ENCODE measurements around the gene CHST9. TPM values are rescaled to one million over a fixed set of nuclear protein-coding genes. Genes with fewer than 3 reads are reported as not detected.
A peak's percentile ranks its signal among the peaks of the same experiment; 100 is the strongest.

The CHST9 gene
- polyA plus RNA-seq, 2 of the 4 experiments (the other 2 are of a cell fraction), result 0.06 TPM; not detected in 1

DNA sequence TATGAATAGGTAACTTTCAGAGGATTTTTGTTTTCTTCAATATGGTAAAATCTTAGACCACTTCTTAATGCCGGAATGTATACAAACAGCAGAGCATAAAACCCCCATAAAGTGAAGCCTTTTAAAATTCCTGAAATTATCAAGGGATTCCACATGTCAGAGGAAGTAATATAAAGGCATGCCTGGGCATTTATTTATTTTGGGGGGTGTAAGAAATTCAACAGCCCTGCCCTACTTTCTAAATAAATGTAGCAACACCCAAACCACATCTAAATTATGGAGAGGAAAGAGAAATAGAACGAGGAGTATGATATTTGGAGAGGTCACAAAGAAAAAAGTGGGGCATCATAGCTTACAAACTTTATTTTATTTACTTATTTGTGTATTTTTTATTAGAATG, 9.9 kb downstream of the CHST9 start (continued):
- TF ChIP-seq NFE2L2 (conservative IDR thresholded peaks at IDR 0.05; ENCODE audit: low read length) (no peak), PHF8 (IDR thresholded peaks at IDR 0.05; ENCODE audit: borderline replicate concordance, low read depth) (no peak), JUN (IDR thresholded peaks at IDR 0.05) (no peak), ZSCAN20 (CRISPR knock-in tag; IDR thresholded peaks at IDR 0.05) (no peak), CHD4 (IDR thresholded peaks at IDR 0.05; ENCODE audit: borderline replicate concordance) (no peak)

DNA sequence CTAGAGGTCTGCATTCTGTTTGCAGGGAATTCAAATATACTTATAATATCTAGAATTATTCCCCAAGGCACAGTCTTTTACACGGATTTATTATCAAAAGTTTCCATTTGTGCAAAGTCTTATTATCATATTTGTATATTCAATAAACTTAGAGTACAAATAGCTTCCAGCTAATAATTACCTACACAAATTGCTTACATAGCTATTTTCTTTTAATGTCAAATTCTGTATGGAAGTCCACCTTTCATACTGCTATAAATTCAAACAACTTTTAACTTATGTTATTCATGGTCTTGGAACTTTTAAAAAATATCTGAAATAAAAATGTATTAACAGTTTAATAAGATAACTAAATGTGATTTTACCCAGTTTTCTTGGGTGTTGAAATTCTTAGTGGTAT, 13.1 kb downstream of the CHST9 start:
- ChIA-PET POLR2A (no interaction called here), CTCF (no interaction called here)
- H3K4me2 ChIP-seq, result no peak overlapping the region
- no peak overlapping the region for H3K27ac ChIP-seq
- FAIRE-seq (no peak), ATAC-seq (no peak), DNase-seq (ENCODE audit: low read depth in 1 of 2, low spot score in 1 of 2) (no peak)
- TF ChIP-seq, protein P1, sequence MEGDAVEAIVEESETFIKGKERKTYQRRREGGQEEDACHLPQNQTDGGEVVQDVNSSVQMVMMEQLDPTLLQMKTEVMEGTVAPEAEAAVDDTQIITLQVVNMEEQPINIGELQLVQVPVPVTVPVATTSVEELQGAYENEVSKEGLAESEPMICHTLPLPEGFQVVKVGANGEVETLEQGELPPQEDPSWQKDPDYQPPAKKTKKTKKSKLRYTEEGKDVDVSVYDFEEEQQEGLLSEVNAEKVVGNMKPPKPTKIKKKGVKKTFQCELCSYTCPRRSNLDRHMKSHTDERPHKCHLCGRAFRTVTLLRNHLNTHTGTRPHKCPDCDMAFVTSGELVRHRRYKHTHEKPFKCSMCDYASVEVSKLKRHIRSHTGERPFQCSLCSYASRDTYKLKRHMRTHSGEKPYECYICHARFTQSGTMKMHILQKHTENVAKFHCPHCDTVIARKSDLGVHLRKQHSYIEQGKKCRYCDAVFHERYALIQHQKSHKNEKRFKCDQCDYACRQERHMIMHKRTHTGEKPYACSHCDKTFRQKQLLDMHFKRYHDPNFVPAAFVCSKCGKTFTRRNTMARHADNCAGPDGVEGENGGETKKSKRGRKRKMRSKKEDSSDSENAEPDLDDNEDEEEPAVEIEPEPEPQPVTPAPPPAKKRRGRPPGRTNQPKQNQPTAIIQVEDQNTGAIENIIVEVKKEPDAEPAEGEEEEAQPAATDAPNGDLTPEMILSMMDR (IDR thresholded peaks at IDR 0.05), result no peak
- TF ChIP-seq TFCP2L1 (CRISPR knock-in tag; IDR thresholded peaks at IDR 0.05), result no peak
- no peak for TF ChIP-seq HOXB13 (CRISPR knock-in tag; IDR thresholded peaks at IDR 0.05; ENCODE audit: low read depth)
- TF ChIP-seq, protein P2, sequence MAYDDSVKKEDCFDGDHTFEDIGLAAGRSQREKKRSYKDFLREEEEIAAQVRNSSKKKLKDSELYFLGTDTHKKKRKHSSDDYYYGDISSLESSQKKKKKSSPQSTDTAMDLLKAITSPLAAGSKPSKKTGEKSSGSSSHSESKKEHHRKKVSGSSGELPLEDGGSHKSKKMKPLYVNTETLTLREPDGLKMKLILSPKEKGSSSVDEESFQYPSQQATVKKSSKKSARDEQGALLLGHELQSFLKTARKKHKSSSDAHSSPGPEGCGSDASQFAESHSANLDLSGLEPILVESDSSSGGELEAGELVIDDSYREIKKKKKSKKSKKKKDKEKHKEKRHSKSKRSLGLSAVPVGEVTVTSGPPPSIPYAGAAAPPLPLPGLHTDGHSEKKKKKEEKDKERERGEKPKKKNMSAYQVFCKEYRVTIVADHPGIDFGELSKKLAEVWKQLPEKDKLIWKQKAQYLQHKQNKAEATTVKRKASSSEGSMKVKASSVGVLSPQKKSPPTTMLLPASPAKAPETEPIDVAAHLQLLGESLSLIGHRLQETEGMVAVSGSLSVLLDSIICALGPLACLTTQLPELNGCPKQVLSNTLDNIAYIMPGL (CRISPR knock-in tag; IDR thresholded peaks at IDR 0.05; ENCODE audit: borderline replicate concordance), result no peak
- peak; percentile 21 for TF ChIP-seq MAFK (IDR thresholded peaks at IDR 0.05; ENCODE audit: partially characterized antibody)
- TF ChIP-seq FOSL2 (IDR thresholded peaks at IDR 0.05), result no peak
- no peak for TF ChIP-seq FOSL2 (CRISPR knock-in tag; IDR thresholded peaks at IDR 0.05)
- TF ChIP-seq, protein P3, sequence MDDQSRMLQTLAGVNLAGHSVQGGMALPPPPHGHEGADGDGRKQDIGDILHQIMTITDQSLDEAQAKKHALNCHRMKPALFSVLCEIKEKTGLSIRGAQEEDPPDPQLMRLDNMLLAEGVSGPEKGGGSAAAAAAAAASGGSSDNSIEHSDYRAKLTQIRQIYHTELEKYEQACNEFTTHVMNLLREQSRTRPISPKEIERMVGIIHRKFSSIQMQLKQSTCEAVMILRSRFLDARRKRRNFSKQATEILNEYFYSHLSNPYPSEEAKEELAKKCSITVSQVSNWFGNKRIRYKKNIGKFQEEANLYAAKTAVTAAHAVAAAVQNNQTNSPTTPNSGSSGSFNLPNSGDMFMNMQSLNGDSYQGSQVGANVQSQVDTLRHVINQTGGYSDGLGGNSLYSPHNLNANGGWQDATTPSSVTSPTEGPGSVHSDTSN (IDR thresholded peaks at IDR 0.05), result no peak
- TF ChIP-seq RCOR1 (IDR thresholded peaks at IDR 0.05; ENCODE audit: low read depth, low read length), result no peak
- no peaks in the 10 kb centered on the region for H3K4me1 ChIP-seq
- H3K9me3 ChIP-seq, result no peaks in the 10 kb centered on the region
- H3K4me3 ChIP-seq, result no peak overlapping the region
- 0% methylated on average over 1 of the region's 1 CpG for WGBS (ENCODE audit: missing lambda C conversion rate)

DNA sequence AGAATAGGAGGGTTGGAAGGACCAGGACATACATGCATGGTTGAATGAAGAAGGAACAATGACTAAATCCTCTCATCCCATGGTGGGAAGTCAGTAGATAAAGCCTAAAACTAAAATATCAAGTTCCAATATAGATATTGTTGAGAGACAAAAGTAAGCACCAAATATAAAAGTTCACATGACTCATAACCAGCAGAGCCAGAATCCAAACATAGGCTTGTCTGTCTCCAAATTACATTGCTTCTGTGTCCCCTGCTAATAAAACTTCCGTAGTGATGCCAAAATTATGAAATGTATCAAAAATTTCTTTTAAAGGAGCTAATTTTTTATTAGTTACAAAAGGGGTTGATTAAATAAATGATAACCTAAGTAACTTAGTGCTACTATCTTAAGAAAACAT, 19.7 kb downstream of the CHST9 start:
- no peaks in the 10 kb centered on the region for H3K9me3 ChIP-seq
- FAIRE-seq (no peak), ATAC-seq (no peak), DNase-seq (ENCODE audit: low read depth in 1 of 2, low spot score in 1 of 2) (no peak)
- H3K4me3 ChIP-seq, result no peak overlapping the region
- no peak overlapping the region for H3K27ac ChIP-seq
- ChIA-PET POLR2A (no interaction called here), CTCF (no interaction called here)
- H3K4me2 ChIP-seq, result no peak overlapping the region
- H3K4me1 ChIP-seq, result no peaks in the 10 kb centered on the region
- 7% methylated on average over 1 of the region's 1 CpG for WGBS (ENCODE audit: missing lambda C conversion rate)
- TF ChIP-seq, protein P4, sequence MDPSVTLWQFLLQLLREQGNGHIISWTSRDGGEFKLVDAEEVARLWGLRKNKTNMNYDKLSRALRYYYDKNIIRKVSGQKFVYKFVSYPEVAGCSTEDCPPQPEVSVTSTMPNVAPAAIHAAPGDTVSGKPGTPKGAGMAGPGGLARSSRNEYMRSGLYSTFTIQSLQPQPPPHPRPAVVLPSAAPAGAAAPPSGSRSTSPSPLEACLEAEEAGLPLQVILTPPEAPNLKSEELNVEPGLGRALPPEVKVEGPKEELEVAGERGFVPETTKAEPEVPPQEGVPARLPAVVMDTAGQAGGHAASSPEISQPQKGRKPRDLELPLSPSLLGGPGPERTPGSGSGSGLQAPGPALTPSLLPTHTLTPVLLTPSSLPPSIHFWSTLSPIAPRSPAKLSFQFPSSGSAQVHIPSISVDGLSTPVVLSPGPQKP (IDR thresholded peaks at IDR 0.05; ENCODE audit: low read depth, low read length), result no peak
- TF ChIP-seq, protein P5, sequence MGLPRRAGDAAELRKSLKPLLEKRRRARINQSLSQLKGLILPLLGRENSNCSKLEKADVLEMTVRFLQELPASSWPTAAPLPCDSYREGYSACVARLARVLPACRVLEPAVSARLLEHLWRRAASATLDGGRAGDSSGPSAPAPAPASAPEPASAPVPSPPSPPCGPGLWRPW (IDR thresholded peaks at IDR 0.05), result no peak
- TF ChIP-seq, protein P2 (CRISPR knock-in tag; IDR thresholded peaks at IDR 0.05; ENCODE audit: borderline replicate concordance), result no peak
- TF ChIP-seq RCOR1 (IDR thresholded peaks at IDR 0.05; ENCODE audit: low read depth, low read length) (no peak), RNF2 (IDR thresholded peaks at IDR 0.05; ENCODE audit: borderline replicate concordance, low read depth) (no peak), BHLHE40 (IDR thresholded peaks at IDR 0.05; ENCODE audit: low read depth, low read length) (no peak), FOXS1 (CRISPR knock-in tag; IDR thresholded peaks at IDR 0.05) (no peak), ESRRA (IDR thresholded peaks at IDR 0.05; ENCODE audit: borderline replicate concordance, low read length) (no peak), CBX2 (IDR thresholded peaks at IDR 0.05; ENCODE audit: borderline replicate concordance, low read depth) (no peak), HDAC2 (IDR thresholded peaks at IDR 0.05) (no peak), MAZ (IDR thresholded peaks at IDR 0.05; ENCODE audit: borderline replicate concordance, low read depth, low read length) (no peak)
- TF ChIP-seq, protein P6, sequence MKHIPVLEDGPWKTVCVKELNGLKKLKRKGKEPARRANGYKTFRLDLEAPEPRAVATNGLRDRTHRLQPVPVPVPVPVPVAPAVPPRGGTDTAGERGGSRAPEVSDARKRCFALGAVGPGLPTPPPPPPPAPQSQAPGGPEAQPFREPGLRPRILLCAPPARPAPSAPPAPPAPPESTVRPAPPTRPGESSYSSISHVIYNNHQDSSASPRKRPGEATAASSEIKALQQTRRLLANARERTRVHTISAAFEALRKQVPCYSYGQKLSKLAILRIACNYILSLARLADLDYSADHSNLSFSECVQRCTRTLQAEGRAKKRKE (CRISPR knock-in tag; IDR thresholded peaks at IDR 0.05; ENCODE audit: low read depth), result no peak
- TF ChIP-seq, protein P3 (IDR thresholded peaks at IDR 0.05), result no peak

All from A549 (cell line).